ENCODE results near the gene DNAJC11.

The DNAJC11 gene

GRCh38 chr1:6614929-6615785 is 86.5 kb downstream of the DNAJC11 start:
- TF ChIP-seq CTCF (IDR thresholded peaks at IDR 0.05; ENCODE audit: low read depth, low read length, missing control alignments), result no peak
- no peak for DNase-seq
- in situ Hi-C loops (cut with HindIII; ENCODE audit: low pct_ligation_motif_present, low sequenced_read_pairs), result no loop called here
- H3K36me3 ChIP-seq (replicated peaks), result peaks cover 17% of the 10 kb centered on the region
- H3K27me3 ChIP-seq (replicated peaks), result no peaks in the 10 kb centered on the region
- no peak overlapping the region for H3K27ac ChIP-seq
- peak overlapping the region; percentile 72 for H3K4me3 ChIP-seq (ENCODE audit: low read depth, low read length)

- in situ Hi-C loops (cut with HindIII; ENCODE audit: low pct_ligation_motif_present, low sequenced_read_pairs), result no loop called here
- no peak for TF ChIP-seq CTCF (IDR thresholded peaks at IDR 0.05; ENCODE audit: low read depth, low read length, missing control alignments)
Measured at GRCh38 chr1:6614019-6614928, 87.3 kb downstream of the DNAJC11 start.

GRCh38 chr1:6613361-6614018 is 88.1 kb downstream of the DNAJC11 start, which contains the start of gene PHF13:
TSS of gene PHF13 (plus strand) at chr1:6613731. CDS start at chr1:6614067, 336 bp downstream.
- H3K27ac ChIP-seq, result peak within 1 kb of the TSS; percentile 86
- in situ Hi-C loops (cut with HindIII; ENCODE audit: low pct_ligation_motif_present, low sequenced_read_pairs), result no loop called here
- peak within 1 kb of the TSS; percentile 74 for H3K4me3 ChIP-seq (ENCODE audit: low read depth, low read length)

More at GRCh38 chr1:6614019-6614928, 87.3 kb downstream of the DNAJC11 start:
- Histone ChIP-seq H3K36me3 (replicated peaks) (peaks cover 8% of the 10 kb centered on the region), H3K27me3 (replicated peaks) (no peaks in the 10 kb centered on the region), H3K27ac (peak overlapping the region; percentile 43), H3K4me3 (ENCODE audit: low read depth, low read length) (peak overlapping the region; percentile 72)
- no peak for DNase-seq

GRCh38 chr1:6612641-6613360 is 88.8 kb downstream of the DNAJC11 start:
- peak overlapping the region; percentile 86 for H3K27ac ChIP-seq
- no peaks in the 10 kb centered on the region for H3K27me3 ChIP-seq (replicated peaks)
- in situ Hi-C loops (cut with HindIII; ENCODE audit: low pct_ligation_motif_present, low sequenced_read_pairs), result no loop called here
- TF ChIP-seq CTCF (IDR thresholded peaks at IDR 0.05; ENCODE audit: low read depth, low read length, missing control alignments), result no peak
- H3K4me3 ChIP-seq (ENCODE audit: low read depth, low read length), result peak overlapping the region; percentile 74
- DNase-seq, result peak; percentile 27
- peaks cover 5% of the 10 kb centered on the region for H3K36me3 ChIP-seq (replicated peaks)

More at GRCh38 chr1:6613361-6614018, 88.1 kb downstream of the DNAJC11 start, which contains the start of gene PHF13:
- peak; percentile 99 for DNase-seq
- no peak for TF ChIP-seq CTCF (IDR thresholded peaks at IDR 0.05; ENCODE audit: low read depth, low read length, missing control alignments)
- Histone ChIP-seq H3K27me3 (replicated peaks) (no peaks in the 10 kb centered on the region), H3K36me3 (replicated peaks) (peaks cover 6% of the 10 kb centered on the region)

Measured in brain microvascular endothelial cell (primary cell).